HG02610 (cell line): Measurements from ENCODE around the gene C20orf141.
"Not testable (repeated sequence)": the region's sequence is repeated elsewhere in the genome, so short reads cannot be mapped to it uniquely, and the experiment has no call there.

Experiments
- ATAC-seq: cut with Tn5 transposase; IDR thresholded peaks from one replicate; pipeline ENCODE4 v1.9.1; 2021; ENCODE audit warnings: mild to moderate bottlenecking, moderate library complexity; ENCODE audit not compliant: unreplicated experiment

Gene C20orf141

GRCh38 chr20:2799688-2800520 lies 14.9 kb upstream of the C20orf141 start:
- ATAC-seq: no peak

- ATAC-seq: no peak
These were observed 14.1 kb upstream of the C20orf141 start, which contains the start of gene CPXM1 for GRCh38 chr20:2800521-2801285. Gene CPXM1, minus strand, starts transcription at chr20:2800627. Its CDS starts 55 bp downstream, at chr20:2800572.

- ATAC-seq: no peak
These were observed 13.5 kb upstream of the C20orf141 start for GRCh38 chr20:2801286-2801728.

- no peak for ATAC-seq
These were observed 10.6 kb upstream of the C20orf141 start for GRCh38 chr20:2804041-2804828.

- no peak for ATAC-seq
These were observed 9.7 kb upstream of the C20orf141 start for GRCh38 chr20:2804852-2805688.

- ATAC-seq: no peak
These were observed 9.0 kb upstream of the C20orf141 start for GRCh38 chr20:2805689-2806350.

GRCh38 chr20:2806351-2806701 lies 8.5 kb upstream of the C20orf141 start:
- ATAC-seq: no peak

- ATAC-seq: no peak
These were observed 7.8 kb upstream of the C20orf141 start for GRCh38 chr20:2807019-2807418.

GRCh38 chr20:2807929-2808328 lies 6.9 kb upstream of the C20orf141 start:
- not testable (repeated sequence) for ATAC-seq

- no peak for ATAC-seq
These were observed 5.1 kb upstream of the C20orf141 start for GRCh38 chr20:2809690-2810089.

GRCh38 chr20:2812189-2812588 lies 2.6 kb upstream of the C20orf141 start:
- ATAC-seq: no peak

GRCh38 chr20:2814076-2814475 lies 711 bp upstream of the C20orf141 start:
- no peak for ATAC-seq

GRCh38 chr20:2815242-2815900 lies 584 bp downstream of the C20orf141 start:
- ATAC-seq: no peak

- no peak for ATAC-seq
These were observed 1.3 kb downstream of the C20orf141 start, which contains the start of gene TMEM239 for GRCh38 chr20:2816030-2816582. Gene TMEM239, plus strand, starts transcription at chr20:2816364. Its CDS starts 191 bp downstream, at chr20:2816555.

- ATAC-seq: no peak
These were observed 2.0 kb downstream of the C20orf141 start for GRCh38 chr20:2816583-2817340.

GRCh38 chr20:2817341-2817726 lies 2.5 kb downstream of the C20orf141 start:
- no peak for ATAC-seq

GRCh38 chr20:2817891-2818595 lies 3.3 kb downstream of the C20orf141 start:
- ATAC-seq: no peak
